DMS79 treated with DMSO at 0.1 percent for 48 hours (cell line): ENCODE measurements around the gene CHKA.

Experiments
- DNase-seq: peaks from one replicate; lab custom pipeline; 2025; lab: John Stamatoyannopoulos, UW

The CHKA gene

DNA sequence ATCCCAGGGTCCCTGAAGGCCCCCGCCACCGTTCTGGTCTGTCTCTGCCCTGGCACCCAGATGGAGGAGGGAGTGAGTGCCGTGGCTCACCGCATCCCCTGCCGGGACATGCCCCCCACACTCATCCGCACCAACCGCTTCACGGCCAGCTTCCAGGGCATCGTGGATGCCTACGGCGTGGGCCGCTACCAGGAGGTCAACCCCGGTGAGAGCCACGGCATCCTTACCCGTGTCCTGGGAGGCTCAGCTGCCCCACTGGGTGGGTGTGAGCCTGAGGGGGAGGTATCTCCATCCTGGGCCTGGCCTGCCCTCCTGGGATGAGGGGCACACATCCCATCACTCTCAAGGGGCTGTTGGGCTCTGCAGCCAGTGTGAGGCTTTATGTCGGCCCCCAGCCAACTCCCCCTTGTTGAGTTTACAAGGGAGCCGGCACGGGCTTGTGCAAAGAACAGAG is 76.3 kb downstream of the CHKA start:
- DNase-seq = no peak

DNA sequence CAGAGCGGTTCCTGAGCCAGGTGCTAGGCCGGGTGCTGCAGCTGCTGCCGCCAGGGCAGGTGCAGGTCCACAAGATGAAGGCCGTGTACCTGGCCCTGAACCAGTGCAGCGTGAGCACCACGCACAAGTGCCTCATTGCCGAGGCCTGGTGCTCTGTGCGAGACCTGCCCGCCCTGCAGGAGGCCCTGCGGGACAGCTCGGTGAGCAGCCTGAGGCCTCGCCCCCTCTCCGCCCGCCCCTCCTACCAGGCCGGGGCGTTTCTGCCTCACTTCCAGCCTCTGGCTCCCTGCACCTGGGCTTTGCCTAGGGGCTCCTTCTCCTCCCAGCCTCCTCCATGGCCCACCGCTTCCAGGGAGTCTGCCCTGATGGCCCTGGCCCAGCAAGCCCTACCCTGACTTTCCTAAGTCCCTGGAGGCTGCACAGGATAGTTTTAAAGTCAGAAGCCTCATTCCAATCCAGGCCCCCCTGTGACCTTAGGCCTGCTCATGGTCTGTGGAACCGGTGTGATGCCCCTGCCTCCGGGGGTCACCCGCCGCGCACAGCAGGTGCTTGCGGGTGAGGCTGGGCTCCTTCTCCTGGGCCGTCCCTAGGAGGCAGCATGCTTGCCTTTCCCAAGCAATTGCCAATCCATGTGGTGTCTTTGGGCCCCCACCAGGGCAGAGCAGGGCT is 76.9 kb downstream of the CHKA start:
- DNase-seq = no peak

DNA sequence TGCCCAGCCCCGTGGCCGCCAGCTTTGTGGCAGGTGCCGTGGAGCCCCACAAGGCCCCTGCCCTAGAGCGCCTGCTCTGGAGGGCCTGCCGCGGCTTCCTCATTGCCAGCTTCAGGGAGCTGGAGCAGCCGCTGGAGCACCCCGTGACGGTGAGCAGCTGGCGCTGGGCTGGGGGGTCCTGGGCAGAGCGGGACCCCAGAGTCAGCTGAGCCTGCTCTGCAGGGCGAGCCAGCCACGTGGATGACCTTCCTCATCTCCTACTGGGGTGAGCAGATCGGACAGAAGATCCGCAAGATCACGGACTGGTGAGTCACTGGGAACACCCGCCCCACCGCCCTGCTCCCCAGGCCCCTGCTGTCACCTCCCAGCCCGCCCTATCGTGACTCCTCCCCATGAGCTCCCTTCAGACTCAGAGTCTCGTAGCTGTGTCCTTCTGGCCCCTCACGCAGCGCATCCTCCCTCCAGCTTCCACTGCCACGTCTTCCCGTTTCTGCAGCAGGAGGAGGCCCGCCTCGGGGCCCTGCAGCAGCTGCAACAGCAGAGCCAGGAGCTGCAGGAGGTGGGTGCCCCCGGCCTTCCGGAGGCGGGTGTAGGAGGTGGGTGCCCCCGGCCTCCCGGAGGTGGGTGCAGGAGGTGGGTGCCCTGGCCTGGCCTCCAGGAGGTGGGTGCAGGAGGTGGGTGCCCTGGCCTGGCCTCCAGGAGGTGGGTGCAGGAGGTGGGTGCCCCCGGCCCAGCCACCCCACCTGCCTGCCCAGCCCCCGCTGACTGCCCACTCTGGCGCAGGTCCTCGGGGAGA is 77.6 kb downstream of the CHKA start:
- no peak for DNase-seq

DNA sequence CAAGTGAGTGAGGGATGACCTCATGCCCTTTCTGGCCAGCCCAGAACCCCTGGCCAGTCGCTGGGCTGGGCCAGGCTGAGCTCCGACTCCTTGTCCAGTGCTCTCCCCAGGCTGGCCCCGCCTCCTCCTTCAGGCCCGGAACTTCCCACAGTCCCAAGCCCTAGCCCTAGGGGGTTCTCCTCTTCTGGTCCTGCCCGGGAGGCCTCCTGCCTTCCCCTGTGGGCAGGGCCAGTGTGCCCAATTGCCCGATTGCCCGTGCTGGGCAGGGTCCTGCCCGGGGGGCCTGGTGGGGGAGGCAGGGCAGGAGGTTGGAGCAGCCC is 78.2 kb downstream of the CHKA start:
- DNase-seq = no peak

DNA sequence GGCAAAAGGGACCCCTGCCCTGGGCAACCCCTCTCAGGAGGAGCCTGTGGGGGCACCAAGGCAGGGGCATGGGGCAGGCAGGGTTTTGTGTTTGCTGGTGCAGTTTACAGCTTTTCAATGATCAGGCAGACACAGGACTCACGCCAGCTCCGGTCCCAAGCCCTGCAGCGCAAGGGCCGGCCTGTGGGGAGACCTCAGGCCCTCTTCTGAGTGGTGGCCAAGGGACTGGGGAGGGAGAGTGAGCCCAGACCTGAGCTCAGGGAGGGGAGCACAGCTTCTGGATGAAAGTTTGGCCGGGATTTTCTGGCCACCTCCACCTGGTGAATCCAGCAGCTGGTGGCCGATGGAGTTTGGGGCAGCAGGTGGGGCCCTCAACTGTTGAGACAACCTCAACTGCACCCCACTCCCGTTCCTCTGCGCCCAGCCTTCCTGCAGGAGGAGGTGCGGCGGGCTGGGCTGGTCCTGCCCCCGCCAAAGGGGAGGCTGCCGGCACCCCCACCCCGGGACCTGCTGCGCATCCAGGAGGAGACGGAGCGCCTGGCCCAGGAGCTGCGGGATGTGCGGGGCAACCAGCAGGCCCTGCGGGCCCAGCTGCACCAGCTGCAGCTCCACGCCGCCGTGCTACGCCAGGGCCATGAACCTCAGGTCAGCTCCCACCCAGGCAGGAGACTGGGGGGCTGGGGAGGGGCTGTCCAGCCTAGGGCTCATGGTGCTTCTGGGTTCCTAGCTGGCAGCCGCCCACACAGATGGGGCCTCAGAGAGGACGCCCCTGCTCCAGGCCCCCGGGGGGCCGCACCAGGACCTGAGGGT is 78.8 kb downstream of the CHKA start:
- DNase-seq = no peak

DNA sequence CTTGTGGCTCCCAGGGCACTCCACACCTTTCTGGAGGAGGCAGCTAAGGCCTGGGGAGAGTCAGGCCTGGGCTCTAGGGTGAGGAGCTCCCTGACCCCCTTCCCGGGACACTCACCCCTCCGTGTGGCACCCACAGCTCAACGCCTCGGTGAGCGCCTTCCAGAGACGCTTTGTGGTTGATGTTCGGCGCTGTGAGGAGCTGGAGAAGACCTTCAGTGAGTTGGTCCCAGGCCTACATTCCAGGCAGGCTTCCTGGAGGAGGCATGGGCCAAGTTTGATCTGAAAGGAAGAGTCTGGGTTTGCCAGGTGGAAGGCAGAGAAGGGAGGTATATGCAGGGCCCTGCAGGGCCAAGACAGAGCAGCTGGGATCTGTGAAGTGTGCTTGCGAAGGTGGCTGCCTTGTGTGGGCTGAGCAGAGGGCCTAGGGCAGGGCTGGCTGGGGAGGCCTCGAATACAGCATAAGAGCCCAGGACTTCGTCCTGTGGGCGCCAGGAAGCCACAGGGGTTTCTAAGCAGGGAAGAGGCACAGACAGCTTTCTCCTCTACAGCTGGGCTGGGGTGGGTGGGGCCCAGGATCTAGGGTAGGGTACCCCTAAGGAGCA is 79.5 kb downstream of the CHKA start:
- no peak for DNase-seq

DNA sequence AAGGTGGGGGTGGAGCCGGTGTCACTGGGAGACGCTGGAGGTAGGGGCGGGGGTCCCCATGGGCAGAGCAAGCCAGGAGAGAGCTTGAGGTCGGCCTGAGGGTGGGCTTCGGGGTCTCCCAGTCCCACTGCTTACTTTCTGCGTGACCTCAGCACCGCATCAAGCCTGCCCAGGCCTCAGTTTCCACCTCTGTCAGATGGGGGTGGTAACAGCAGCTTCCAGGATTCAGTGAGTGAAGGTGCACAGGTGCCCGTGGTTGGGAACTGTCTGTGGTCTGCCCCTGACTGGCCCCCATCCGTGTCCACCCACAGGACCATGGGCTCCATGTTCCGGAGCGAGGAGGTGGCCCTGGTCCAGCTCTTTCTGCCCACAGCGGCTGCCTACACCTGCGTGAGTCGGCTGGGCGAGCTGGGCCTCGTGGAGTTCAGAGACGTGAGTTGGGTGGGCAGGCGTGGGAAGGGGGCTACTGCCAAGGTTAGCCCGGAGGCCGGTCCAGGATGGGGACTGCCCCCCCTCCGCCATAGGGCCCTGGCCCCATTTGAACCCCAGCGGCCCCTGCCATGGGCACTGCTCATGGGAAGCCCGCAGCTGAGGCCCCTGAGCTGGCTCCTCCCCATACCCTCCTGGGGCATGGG is 80.1 kb downstream of the CHKA start:
- no peak for DNase-seq

DNA sequence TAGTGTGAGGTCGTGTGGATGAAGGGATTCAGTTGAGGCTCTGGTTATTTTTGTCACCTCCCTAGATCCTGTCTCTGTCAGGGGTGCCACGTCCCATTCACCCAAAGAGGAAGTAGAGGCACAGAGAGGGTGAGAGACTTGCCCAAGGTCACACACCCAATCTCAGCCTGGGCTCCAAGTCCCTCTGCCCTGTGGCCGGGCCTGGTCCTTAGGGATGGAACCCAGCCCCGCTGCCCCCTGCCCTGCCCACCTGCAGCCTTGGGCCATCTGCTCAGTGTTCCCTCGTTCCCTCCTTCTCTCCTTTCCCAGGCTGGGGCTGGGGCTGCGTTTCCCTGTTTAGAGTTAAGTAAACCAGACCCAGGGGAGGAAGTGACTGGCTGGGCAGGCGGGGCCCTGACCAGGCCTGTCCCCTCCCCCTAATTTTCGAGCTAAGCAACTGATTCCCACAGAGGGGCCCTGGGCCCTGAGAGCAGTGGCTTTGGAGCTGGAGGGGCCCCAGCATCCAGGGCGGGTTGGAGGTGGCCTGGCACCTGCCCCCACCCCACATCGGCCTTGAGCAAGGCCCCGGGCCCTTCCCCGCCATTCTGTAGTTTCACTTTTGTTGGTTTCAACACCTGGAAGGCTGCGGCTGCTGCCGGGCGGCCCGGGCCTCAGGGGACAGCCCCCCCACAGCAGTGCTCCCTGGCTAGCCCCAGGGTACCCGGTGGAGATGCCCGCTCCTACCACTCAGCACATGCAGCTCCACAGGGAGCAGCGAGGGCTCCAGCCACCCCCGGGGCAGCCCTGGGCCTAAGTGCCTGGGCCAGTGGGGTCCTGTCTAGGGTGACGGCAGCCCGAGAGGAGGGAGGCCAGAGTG is 80.9 kb downstream of the CHKA start:
- no peak for DNase-seq

DNA sequence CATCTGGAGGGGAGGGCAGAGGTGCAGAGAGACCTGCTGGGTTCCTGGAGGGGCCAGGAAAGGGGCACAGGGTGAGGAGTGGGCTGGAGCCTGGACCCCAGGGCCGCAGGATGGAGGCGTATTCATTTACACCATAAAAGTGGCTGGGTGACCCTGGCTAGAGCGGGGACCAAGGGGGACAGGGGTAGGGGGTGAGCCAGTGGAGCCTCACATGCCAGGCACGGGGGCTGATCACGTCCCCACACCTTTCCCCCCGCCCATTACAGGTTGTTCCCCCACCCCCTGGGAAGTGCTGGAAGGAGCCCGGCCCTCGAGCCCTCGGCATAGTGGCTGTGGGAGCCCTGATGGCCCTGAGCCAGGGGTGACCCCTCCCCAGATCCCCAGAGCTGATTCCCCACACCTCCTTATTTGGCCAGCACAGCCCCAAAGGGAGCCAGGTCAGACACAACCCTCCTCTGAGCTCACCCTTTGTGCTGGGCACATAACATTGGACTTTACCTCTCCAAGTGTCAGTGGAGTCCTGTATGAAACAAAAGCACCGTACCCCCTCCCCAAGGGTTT is 81.6 kb downstream of the CHKA start:
- DNase-seq = no peak

DNA sequence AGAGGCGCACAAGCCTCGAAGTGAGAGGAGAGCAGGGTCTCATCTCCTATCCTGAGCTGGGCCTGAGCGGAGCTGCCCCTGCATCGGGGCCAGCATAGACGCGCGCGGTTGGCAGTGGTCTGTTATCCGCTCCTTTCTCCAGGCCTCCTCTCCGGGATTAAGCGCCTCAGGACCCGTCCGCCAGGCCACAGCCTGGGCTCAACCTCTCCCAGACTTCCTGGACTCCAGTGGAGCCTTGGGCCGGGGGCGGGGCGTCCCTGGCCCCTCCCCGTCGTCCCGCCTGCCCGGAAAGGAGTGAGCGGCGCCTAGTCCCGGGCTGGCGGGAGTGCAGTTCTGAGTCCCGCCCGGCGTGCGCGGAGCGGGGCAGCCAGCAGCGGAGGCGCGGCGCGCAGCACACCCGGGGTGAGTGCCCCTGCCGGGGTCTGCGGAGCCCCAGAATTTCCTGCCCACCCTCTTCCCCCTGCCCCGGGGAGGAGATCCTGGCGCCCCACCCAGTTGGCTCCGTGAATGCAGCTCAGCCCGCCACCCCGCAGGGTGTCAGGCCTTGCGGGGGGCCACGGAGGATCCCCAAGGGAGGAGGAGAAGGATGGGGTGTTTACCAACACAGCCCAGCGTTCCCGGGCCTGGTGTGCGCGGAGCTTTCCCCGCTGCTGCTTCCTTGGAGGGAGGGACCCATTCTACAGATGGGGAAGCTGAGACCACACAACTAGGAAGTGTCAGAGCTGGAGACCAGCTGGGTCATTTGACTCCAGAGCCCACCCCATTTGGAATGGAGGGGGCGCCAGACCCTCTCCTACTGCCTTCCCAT is 82.3 kb downstream of the CHKA start, which contains the start of gene TCIRG1:
Gene TCIRG1, plus strand, starts transcription at position 308 of the 808 bp plus-strand sequence. CDS start 2,247 bp downstream, outside the sequence.
- no peak for DNase-seq

DNA sequence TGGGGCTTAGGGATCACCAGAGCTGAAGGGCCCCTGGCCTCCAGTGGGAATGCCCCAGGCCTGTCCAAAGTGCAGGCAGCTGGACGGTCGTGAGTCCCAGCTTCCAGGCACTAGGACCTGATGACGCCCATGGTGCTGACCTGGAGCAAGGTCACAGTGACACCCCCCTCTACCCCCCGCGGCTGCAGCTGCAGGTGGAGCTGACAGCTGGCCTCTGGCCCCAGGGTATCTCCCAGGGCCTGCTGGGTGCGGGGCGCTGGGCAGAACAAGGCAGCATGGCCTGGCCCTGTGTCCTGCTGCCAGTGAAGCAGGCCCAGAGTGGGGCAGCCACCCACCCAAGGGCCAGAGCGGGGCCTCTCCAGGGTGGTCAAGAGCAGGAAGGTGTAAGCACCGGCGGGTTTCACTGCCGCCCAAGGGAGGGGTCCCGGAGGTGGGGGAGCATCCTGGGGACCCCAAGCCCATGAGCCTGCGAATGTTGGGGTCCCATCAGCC is 82.9 kb downstream of the CHKA start:
- DNase-seq = no peak

DNA sequence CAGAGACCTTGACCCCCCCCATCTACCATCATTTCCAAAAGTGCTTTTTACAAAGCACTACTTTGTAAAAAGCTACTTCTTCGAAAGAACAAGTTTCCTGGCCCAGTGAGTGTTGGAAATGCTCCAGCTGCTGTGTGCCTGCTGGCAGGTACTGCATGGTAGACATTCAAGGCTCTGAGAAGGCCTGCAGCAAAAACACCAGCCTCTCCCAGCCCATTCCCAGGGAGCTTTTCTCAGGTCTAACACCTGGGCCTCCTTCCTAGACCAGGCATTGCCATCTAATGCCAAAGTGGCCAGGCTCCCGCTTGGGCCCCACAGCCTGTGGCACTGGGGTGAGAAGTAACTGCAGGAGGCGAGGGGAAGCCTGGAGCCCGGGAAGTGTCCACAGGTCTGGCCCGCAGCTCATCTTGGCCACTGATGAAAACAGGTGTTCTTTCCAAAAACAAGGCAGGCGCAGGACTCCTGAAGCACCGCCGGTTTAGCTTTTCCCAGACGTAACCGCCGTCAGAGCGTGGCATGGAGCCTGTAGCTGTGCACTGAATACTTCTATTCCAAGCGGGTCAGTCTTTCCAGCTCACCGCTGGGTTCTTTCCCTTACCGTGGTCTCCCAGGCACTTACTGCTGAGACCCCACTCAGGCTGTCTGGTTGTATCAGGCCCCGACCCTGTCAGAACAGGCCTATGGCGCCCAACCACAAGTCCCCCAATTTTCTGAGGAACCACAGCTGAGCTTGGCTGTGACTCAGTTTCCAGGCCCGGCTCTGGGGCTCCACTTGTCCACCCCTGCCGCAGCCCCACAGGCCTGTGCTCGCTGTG is 83.6 kb downstream of the CHKA start:
- no peak for DNase-seq

DNA sequence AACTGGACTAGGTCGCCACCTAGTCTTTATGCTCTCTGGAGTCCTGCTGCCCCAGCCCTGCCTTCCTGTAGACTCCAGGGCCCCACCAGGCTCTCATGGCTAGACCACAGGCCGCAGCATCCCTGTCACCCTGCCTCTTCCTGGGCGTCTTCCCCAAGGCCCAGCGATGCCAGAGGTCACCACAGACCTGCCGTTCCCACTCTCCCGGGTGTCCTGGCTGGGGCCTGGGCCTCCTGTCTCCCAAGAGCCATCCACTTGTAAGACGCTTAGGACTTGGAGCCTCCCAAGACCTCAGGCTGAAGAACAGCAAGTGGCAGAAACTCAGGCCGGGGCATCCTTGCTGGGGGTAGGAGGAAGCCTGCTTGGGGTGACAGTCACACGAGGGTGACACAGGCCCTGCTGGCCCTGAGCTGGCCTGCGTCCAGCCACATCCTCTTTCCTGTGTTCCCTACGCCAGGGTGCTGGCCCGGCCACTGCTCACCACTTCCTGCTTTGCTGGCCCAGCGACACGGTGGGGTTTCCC is 84.4 kb downstream of the CHKA start:
- no peak for DNase-seq

DNA sequence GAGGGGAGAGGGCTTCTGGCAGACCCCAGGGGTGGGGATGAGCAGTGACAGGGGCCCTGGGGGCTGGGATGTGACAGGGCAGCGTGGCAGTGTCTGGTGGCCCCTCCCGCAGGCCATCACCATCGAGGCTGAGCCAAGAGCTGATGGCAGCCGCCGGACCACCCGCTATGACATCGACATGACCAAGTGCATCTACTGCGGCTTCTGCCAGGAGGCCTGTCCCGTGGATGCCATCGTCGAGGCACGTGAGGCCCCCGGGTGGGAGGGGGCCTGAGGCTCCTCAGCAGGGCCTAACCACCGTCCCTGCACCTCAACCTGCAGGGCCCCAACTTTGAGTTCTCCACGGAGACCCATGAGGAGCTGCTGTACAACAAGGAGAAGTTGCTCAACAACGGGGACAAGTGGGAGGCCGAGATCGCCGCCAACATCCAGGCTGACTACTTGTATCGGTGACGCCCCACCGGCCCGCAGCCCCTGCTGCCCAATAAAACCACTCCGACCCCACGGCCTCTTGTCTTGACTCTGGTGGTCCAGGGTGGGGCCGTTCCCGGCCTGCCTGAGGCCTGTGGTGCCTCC is 85.0 kb downstream of the CHKA start:
- DNase-seq = no peak

DNA sequence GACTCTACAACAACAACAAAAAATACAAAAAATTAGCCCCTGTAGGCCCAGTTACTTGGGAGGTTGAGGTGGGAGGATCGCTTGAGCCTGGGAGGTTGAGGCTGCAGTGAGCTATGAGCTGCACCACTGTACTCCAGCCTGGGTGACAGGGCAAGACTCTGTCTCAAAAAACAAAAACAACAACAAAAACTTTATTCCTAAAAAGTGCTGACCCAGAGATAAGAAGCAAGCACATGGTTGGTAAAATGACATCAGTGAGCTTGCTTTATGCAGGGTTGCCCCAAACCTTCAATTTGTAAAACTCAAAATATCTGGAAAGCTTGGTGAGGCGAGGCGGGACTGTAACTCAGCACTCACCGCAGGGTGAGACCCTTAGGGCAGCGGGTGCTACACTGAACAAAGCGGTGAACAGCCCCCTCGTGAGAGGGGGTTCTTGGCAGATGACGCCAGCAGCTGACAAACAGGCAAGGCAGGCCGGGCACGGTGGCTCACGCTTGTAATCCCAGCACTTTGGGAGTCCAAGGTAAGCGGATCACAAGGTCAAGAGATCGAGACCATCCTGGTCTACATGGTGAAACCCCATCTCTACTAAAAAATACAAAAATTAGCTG is 85.8 kb downstream of the CHKA start:
- DNase-seq = no peak

DNA sequence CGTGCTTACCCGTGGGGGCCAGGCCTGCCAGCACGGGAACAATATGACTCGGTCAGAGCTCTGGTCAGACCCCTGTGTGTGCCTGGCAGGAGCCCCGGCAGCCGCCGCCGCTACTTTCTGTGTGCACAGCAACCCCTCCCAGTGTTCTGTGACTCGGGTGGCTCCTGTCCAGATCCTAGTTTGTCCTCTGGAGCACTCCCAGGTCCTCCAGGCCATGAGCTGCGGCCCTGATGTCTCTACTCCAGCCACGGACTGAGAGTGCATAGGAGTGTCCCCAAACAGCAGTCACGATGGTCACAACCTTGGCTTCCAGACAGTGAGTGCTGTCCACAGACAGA is 87.5 kb downstream of the CHKA start:
- no peak for DNase-seq

DNA sequence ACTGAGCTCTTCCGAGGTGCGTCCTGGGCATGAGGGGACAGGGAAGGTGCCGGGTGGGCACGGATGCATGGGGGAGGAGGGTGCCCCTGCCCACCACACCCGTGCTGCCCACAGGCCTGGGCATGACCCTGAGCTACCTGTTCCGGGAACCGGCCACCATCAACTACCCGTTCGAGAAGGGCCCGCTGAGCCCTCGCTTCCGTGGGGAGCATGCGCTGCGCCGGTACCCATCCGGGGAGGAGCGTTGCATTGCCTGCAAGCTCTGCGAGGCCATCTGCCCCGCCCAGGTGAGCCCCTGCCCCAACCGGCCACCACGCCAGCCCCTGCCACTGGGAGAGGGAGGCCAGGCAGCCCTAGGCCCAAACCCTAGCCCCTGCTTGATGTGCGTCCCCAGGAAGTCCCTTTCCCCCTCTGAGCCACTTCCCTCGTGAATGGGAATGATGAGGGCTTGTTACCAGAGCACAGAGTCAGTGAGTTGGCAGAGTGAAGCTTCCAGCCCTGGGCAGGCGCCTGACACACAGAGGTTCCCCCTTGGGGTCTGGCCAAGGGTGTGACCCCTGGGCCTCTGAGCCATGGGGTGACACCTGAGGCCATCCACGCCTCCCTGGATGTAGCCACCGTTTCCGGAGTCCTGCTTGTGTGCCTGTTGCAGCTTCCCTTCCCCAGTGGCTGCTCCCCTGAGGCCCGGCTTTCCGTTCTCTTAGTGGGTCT is 88.0 kb downstream of the CHKA start:
- no peak for DNase-seq
